HG02588 (cell line): ENCODE measurements around the gene ABLIM2.

ENCODE experiments used
- ATAC-seq: cut with Tn5 transposase; IDR thresholded peaks from one replicate; pipeline ENCODE4 v1.9.1; 2021; ENCODE audit warnings: mild to moderate bottlenecking, moderate library complexity; ENCODE audit not compliant: unreplicated experiment

ABLIM2 gene

DNA sequence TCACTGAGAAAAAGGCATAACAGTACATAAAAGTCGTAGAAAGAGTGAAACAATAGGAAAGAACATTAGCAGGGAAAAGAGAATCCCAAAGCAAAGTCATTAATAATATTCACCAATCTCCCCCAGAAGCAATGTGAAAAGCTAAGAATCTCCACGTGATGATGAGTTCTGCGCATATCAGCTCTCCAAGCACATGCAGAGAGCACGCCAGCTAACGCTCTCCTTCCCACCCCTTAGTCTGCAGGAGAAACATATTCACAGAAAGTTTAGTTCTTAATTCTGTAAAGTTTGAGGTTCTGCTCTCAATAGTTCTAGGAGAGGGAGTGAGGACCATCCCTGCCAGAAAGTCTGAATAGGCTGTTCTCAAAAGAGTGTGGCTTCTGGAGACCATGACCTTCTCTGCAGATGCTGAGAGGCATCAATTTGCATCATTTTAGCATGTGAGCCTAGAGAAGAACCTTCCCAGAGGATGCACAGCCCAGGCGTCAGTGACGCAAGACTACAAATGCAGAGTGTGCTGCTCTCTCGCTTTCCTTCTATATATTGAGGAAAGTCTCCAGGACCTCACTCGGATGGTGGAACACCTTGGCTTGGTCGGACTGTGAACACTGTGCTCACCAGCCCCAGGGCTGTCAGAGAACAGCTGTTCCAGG, 167.7 kb downstream of the ABLIM2 start:
- no peak for ATAC-seq

DNA sequence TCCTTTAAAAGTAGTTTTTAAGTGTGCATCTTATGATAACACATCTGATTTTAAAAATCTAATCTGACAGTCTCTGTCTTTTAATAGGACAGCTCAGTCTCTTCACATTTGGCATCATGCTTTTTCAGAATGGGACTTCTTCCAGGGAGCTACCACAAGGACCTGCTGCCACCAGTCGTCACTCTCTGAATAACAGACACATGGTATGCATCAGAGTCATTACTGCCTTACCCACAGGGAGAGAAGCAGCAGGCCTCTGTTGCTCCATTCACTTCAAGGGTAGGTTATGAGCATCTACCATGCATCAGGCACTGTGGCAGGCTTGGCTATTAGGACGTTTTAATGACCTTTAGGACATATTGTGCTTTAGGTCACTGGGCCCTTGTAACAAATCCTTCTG, 169.0 kb downstream of the ABLIM2 start:
- no peak for ATAC-seq

DNA sequence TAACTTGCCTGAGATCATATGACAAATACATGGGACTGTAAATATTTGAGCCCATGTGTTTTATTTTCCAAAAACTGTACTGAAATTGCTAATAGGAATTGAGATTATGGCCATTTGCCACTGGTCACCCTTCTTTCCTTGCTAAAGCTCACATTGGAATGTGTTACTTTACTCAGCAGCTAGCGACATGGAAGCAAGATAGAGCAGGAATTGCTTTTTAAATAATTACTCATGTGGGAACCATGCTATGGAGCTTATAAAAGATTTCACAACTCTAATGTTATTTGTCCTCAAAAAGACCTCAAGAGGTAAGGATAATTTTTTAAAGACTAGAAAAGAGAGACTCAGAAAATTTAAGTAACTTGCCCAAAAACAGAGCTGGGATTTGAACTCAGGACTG, 170.2 kb downstream of the ABLIM2 start:
- no peak for ATAC-seq

DNA sequence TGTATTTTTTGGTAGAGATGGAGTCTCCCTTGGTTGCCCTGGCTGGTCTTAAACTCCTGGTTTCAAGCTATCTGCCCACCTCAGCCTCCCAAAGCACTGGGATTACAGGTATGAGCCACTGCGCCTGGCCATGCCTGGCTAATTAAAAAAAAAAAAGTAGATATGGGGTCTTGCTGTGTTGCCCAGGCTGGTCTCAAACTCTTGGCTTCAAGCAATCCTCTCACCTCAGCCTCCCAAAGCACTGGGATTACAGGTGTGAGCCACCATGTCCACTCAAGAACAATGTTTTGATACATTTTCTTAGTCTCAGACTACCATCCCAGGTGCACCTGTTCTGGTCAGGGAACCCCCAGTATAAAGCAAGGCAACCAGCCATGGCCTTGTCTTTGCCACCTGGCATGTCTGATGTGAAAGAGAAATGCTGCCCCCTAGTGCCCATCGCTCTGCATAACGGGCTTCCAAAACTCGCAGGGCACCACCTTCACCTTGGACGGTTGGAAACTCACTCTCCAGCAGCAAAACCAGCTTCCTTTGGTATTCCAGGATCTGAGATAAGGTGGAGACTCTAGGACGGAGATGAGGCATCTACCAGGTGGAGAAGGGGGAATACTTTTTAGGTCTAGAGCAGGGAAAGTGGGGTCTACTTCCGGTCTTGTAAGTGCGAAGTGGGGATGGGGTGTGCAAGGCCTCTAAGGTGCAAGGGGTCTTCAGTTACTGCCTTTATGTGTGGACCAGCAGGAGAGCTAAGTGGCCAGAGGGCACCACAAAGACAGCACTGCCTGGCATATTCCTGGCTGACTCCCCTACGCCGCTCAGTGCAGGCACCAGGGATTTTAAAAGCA, 171.2 kb downstream of the ABLIM2 start:
- ATAC-seq: peak; percentile 69

DNA sequence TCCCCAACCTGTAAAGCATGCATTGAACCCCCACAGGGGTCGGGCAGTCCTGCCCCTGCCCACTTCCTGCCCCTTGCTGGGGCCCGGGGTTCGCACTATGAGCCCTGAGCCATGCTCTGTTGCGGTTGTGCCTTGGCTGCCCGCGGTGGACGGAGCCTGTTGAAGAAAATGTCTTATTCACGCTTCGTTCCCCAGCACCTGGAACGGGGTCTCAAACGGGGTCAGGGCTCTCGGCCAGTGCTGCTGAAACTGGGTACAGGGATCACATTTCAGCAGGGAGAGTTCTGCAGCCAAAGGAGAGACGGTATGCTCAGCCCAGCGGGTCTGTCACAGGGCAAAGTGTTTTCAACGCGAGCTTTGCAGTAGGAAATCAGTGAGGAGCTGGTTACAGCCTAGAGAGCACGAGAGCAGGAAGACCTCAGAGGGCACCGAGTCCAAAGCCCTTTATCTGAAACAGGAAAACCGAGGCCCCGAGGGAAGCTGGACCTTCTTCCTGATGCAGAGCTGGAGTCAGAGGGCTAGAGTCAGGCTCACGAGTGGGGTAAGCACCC, 172.6 kb downstream of the ABLIM2 start:
- no peak for ATAC-seq

- no peak for ATAC-seq
These were observed 173.5 kb downstream of the ABLIM2 start for GRCh38 chr4:7985072-7985471.

GRCh38 chr4:7984286-7984925, 174.2 kb downstream of the ABLIM2 start:
- no peak for ATAC-seq

GRCh38 chr4:7983296-7983695, 175.3 kb downstream of the ABLIM2 start:
- ATAC-seq: no peak

DNA sequence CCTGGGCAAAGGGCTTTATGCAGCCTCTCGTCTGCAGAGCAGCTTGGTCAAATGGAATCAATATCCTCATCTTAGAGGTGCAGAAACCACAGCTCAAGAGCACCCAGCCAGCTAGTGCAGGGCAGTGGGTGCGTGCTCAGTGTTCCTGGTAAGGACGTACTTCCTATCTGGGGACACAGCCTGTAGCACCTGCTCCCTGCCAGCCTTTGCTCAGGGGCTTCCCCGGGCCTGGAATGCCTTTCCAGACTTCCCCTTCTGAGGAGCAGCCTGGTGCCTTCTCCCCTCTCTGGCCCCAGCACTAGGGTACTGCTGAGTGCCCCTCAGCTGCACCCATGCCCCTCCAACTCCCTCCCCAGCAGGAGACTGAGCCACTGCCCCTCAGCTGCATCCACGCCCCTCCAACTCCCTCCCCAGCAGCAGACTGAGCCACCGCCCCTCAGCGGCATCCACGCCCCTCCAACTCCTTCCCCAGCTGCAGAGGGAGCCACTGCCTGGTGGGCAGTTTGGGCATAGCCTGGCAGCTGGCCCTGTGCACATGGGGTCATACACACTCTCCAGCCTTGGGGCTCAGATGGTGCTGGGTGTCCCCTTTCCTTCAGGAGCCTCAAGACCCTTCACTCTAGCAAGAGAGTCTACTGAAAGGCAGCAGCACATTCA, 176.7 kb downstream of the ABLIM2 start:
- no peak for ATAC-seq

DNA sequence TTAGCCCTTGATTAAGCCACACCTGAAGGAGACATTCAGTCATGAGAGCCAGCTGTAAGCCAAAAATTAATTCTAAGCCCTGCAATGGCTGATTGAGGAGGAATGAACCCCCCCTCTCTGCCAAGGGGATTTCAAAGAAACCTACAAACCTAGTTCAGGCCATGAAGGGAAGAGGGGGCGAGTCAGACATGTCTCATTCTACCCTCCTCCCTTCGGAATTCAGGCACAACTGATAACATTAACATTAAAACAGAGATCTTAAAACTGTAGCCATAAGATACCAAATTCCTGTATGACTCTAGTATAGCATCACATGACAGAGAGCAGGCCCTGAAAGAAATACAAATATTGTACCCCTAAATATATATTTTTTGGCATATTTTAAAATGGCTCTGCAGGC, 178.6 kb downstream of the ABLIM2 start:
- no peak for ATAC-seq

- ATAC-seq: no peak
These were observed 179.0 kb downstream of the ABLIM2 start for GRCh38 chr4:7979652-7979968.

DNA sequence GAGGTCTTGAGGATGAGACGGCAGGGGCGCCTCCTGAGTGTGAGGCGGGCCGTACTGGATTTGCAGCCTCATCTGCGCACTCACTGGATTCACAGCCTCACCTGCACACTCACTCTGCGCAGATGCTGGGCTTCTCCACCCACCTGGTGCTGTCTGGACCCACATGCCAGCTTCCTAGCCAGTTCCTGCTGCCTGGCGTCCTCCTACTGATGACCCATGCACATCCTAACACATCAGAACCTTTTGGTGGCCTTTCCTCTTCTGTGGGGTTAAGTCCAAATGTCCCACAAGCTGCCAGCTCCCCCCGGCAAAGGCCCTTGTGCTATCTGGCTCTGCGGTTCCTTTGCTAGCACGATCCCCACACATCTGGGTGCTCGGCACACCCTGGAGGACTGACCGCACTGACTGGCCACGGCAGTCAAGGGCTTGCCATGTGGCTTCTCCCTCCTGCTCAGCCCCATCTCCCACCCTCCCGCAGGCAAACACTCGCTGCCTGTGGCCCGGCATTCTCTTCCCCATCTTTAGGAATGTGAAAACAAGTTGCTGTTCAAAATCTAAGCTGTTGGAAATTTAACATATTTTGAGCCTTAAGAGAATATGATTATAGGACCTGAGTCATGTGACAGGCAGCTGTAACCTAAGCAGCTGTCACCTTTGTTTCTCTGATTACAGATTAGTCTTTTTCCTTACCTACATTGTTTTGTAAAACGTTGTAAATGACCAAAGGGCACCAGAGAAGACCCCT, 179.5 kb downstream of the ABLIM2 start:
- no peak for ATAC-seq

- ATAC-seq: no peak
These were observed 180.1 kb downstream of the ABLIM2 start for GRCh38 chr4:7978489-7978888.

- ATAC-seq: no peak
These were observed 182.0 kb downstream of the ABLIM2 start for GRCh38 chr4:7976634-7977033.

- no peak for ATAC-seq
These were observed 182.6 kb downstream of the ABLIM2 start for GRCh38 chr4:7976025-7976424.

DNA sequence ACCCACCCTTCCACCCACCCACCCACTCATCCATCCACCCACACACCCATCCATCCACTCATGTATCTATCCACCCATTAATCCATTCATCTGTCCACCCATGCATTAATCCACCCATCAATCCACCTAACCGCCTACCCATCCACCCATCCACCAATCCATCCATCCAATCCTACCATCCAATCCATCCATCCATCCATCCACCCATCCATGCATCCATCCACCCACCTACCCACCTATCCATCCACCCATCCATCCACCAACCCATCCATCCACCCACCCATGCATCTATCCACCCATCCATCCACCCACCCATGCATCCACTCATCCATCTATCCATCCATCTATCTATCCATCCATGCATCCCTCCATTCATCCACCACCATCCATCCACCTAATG, 184.2 kb downstream of the ABLIM2 start:
- no peak for ATAC-seq

DNA sequence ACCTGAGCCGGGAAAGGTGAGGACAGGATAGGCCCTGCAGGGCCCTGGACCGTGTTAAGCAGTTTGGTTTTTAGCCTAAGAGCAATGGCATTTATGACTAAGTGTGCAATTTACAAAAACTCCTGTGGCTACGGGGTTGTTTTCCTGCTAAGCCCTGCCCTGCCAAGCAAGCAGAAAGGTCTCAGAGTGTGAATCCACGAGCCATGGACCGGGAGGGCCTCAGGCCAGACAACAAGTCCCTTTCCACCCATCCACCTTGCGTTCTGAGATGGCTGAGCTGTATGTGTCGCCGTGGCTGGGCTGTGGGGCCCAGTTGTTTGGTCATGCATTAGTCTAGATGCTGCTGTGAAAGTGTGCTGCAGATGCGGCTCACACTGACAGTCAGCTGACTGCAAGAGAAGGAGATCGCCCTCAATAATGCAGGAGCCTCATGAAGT, 185.1 kb downstream of the ABLIM2 start:
- ATAC-seq: no peak

GRCh38 chr4:7971881-7972500, 186.6 kb downstream of the ABLIM2 start:
- ATAC-seq: no peak

GRCh38 chr4:7971159-7971631, 187.4 kb downstream of the ABLIM2 start:
- ATAC-seq: no peak

DNA sequence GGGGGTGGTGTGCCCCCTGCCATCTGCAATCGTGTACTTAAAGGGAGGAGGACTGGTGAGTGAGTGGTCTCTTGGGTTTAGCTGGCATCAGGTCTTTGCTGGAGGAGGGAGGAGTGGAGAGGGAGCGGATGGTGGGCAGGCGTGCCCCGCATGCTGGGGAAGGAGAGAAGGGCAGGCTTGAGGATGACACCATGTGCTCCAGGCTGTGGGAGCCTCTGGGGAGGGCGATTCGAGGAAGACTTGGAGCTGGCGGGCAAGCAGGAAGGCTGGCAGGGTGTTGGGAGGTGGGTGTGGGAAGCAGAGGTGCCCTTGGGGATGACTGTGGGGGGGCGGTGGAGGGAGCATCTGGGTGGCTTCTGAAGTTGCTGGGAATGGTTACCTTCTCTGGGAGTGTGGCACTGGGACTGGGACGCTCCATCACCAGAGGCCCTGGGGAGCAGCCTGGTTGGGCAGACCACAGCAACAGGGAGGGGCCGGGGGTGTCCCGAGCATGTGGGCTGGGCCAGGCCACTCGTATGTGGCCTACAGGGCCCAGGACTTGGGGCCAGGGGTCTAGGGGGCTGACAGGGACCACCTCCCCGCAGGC, 188.2 kb downstream of the ABLIM2 start:
- no peak for ATAC-seq
